ENCODE data around the gene TRIP10.

DNA sequence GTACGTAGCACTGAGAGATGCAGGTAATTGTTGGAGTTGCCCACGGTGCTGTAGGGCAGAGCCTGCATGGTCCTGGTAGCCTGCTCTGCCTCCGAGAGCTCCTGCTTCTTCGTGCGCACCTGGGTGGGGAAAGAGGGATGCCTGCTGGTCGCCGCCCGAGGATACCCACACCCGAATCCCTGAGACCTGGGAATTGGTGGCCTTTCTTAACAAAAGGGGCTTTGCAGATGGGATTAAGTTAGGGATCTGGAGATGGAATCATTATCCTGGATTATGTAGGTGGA lies 28.5 kb upstream of the TRIP10 start:
- TF ChIP-seq SP1 (IDR thresholded peaks at IDR 0.05) = no peak
- TF ChIP-seq ELF4 (IDR thresholded peaks at IDR 0.05) = no peak
- TF ChIP-seq FOXA1 (IDR thresholded peaks at IDR 0.05) = no peak
